Measurements from ENCODE around the gene SV2B.

The SV2B gene

GRCh38 chr15:91306144-91306543, 206.1 kb downstream of the SV2B start:
- TF ChIP-seq CTCF (IDR thresholded peaks at IDR 0.05; ENCODE audit: low read depth, low read length) = no peak
- H3K4me3 ChIP-seq (ENCODE audit: low read depth, low read length) = no peak overlapping the region

GRCh38 chr15:91307601-91308000, 207.5 kb downstream of the SV2B start:
- TF ChIP-seq CTCF (IDR thresholded peaks at IDR 0.05; ENCODE audit: low read depth, low read length) = no peak

GRCh38 chr15:91308199-91308598, 208.1 kb downstream of the SV2B start:
- no peak for TF ChIP-seq CTCF (IDR thresholded peaks at IDR 0.05; ENCODE audit: low read depth, low read length)
- no peak overlapping the region for H3K4me3 ChIP-seq (ENCODE audit: low read depth, low read length)

More at GRCh38 chr15:91307601-91308000, 207.5 kb downstream of the SV2B start:
- no peak overlapping the region for H3K4me3 ChIP-seq (ENCODE audit: low read depth, low read length)

- no peak for TF ChIP-seq CTCF (IDR thresholded peaks at IDR 0.05; ENCODE audit: low read depth, low read length)
- H3K4me3 ChIP-seq (ENCODE audit: low read depth, low read length) = no peak overlapping the region
Measured at GRCh38 chr15:91308855-91309254, 208.8 kb downstream of the SV2B start.

- H3K4me3 ChIP-seq (ENCODE audit: low read depth, low read length) = no peak overlapping the region
- TF ChIP-seq CTCF (IDR thresholded peaks at IDR 0.05; ENCODE audit: low read depth, low read length) = no peak
Measured at GRCh38 chr15:91311986-91312385, 211.9 kb downstream of the SV2B start.

GRCh38 chr15:91316126-91316525, 216.1 kb downstream of the SV2B start:
- TF ChIP-seq CTCF (IDR thresholded peaks at IDR 0.05; ENCODE audit: low read depth, low read length) = no peak
- H3K4me3 ChIP-seq (ENCODE audit: low read depth, low read length) = no peak overlapping the region

- no peak overlapping the region for H3K4me3 ChIP-seq (ENCODE audit: low read depth, low read length)
- TF ChIP-seq CTCF (IDR thresholded peaks at IDR 0.05; ENCODE audit: low read depth, low read length) = no peak
Measured at GRCh38 chr15:91318516-91318915, 218.5 kb downstream of the SV2B start.

All from WI38 (cell line).